NCI-H2029 treated with DMSO at 0.1 percent for 48 hours (cell line): ENCODE measurements around the gene KDM4C.
A peak's percentile ranks its signal among the peaks of the same experiment; 100 is the strongest.
"Not testable (repeated sequence)": the region's sequence is repeated elsewhere in the genome, so short reads cannot be mapped to it uniquely, and the experiment has no call there.

Experiments
- DNase-seq: peaks from one replicate; lab custom pipeline; 2025; lab: John Stamatoyannopoulos, UW

Gene KDM4C

DNA sequence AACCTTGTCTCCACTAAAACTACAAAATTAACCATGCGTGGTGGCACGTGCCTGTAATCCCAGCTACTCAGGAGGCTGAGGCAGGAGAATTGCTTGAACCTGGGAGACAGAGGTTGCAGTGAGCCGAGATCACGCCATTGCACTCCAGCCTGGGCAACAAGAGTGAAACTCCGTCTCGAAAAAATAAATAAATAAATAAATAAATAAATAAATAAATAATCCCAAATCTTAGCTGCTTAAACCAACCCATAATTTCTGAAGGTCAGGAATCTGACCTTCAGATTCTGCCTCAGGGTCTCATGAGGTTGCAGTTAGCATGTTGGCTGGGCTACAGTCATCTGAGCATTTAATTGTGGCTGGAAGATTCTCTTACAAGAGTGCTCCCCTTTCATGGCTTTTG lies 48.5 kb downstream of the KDM4C start:
- DNase-seq: not testable (repeated sequence)

DNA sequence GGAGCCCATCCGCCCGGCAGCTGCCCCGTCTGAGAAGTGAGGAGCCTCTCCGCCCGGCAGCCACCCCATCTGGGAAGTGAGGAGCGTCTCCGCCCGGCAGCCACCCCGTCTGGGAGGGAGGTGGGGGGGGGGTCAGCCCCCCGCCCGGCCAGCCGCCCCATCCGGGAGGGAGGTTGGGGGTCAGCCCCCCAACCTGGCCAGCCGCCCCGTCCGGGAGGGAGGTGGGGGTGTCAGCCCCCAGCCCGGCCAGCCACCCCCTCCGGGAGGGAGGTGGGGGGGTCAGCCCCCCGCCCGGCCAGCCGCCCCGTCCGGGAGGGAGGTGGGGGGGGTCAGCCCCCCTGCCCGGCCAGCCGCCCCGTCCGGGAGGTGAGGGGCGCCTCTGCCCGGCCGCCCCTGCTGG lies 49.9 kb downstream of the KDM4C start:
- not testable (repeated sequence) for DNase-seq

DNA sequence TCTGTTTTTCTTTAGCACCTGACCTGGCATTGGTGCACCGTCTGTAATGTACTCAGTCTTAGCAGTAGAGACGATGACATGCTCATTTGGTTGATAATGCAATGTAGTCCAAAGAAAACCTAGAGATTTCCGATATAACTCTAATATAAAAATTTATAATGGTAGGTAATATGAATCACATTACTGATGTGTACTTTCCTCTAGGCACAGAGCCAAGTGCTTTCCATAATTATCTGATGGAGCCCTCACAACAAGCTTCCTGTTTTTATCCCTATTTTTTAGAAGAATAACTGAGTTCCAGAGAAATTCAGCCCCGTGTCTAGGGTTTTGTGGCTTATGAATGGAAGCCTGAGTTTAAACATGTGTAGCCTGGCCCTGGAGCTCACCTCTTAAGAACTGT lies 53.7 kb downstream of the KDM4C start:
- DNase-seq: no peak

DNA sequence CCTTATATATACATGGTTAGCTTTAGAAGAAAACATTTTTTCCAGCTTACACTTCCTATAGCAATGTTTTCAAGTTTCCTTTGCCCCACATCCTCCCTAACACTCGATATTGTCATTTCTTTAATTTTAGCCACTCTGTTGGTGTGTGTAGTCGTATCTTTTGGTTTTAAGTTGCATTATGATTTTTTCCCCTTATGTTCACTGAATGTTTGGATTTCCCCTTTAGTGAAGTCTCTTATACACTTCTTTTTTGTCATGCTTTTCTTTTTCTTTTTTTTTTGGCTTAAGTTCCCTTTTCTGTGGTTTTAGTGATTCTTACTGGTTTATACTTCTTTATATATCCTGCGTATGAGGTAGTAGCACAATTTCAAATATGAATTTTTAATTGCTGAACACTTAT lies 58.8 kb downstream of the KDM4C start:
- DNase-seq: no peak

DNA sequence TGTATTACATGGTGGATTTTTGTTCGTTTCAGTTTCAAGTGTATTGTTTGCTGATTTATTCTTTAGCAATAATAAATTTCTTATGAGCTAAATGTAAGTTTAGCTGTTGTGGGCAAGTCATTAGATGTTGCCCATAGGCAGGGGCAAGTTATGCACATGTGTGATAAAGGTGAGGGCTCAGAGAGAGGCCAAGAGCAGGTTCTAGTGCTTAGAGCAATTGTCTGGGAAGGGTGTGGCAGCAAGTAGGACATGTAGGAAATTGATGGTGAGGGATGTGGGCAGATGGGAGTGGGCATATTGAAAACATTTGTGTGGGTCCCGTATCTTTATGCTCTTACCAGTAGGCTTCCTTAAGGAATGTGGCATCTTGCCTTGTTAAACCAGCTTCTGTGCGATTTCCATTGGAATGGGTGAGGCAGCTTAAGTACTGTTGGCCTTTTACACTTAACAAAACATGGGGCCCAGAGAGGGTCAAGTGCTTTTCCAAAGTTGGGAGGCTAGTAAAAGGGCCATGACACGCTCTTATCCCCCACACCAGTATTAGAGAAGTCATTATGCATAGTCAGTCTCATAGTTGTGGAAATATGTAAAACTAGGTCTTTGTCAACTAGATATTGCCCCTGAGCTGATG lies 60.6 kb downstream of the KDM4C start:
- DNase-seq: no peak

DNA sequence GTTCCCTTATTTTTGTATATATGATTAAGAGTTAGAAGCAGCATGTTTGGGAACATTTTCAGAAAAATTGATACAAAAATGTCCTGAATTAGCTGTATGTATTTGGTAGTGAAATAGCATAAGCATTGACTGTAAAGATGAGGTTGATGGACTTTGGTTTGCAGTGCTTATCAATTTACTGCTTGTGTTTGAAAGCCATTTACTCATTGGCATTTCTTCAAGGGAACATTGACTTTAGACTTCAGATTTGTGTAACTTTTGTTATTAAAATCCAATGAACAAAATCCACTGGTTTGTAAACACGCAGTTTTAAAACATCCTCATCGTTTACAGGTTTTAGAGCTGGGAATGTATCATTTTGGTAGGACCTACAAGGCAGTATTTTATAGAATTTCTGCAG lies 61.3 kb downstream of the KDM4C start:
- no peak for DNase-seq

DNA sequence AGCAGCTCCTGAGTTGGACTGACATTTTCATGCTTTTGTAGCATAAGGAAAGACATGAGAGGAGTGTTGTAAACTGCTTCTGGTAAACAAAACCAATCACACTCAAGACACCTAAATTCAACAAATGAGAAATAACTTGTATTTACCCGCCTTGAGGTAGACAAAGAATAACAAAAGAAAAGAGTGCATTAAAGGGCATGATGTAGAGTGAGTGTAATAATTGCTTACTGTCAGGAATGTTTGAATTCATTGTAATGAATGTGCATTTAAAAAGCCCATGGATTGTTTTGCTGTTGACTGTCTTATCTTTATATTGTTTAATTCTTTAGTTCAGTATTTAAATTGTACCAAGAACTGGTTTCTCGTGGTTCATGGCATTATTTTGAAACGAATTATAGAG lies 61.8 kb downstream of the KDM4C start:
- no peak for DNase-seq

DNA sequence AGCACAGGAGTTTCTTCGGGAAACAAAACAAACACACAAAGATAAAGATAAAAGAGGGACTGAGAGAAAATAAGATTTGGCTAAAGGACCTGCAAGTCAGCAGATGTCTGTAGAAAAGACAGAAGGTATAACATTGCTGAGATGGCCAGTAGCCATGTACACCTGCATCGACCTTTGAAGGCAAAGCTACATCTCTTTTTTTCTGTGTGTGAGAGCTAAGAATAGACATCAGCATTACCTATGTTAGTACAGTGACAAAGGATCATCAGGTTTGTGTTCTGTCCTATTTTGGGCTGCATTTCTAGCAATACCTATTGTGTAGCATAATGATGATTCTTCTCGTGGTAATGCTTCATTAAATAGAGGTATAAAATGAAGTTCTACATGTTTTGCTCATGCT lies 64.9 kb downstream of the KDM4C start:
- no peak for DNase-seq

DNA sequence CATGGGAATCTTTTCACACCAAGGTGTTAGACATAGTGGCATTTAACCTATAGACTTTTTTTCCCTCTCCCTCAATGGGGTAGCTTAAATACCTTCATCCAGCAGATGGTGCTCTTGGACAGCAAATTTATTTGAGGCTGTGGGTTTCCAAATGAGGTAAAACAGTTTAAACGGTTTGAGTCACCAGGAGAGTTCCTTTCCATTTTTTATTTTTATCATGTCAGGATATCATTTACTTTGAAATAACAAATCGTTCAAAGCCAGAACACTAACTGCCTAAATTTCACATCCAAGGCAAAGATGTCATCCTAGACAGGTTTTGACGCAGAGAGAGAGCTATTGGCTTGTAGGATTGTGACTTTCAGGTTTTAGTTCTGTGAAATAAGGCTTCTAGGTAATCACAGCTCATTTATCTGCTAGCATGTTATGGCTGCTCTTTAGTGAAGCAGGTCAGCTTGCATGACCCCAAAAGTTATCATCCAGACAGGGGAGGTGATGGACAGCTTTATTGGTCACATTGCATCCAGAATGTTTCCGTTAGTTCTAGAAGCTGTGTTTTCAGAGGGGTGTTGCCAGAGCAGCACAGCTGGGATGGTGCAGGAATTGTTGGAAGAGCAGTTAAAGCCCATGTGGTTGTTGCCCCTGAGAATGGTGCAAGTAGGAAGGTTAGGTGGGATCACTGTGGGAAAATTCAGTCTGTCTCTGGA lies 69.8 kb downstream of the KDM4C start:
- DNase-seq: peak; percentile 0

DNA sequence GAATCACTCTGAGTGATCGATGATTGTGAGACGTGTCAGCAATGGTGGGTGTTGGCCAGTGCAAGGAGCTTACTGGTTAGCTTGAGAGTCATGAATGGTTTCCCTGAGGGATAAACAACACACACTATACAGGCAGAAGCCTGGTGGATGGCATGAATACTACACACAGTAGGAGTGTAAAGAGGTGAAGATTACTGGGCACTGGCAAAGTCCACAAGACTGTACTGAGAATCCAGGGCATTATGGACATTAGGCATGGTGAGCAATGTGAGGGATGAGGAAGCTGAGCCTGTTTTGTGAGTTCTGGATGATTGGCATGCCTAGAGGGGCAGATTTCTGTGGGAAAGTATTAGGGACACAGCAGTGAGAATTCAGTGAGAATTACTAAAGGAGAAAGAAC lies 71.3 kb downstream of the KDM4C start:
- no peak for DNase-seq

DNA sequence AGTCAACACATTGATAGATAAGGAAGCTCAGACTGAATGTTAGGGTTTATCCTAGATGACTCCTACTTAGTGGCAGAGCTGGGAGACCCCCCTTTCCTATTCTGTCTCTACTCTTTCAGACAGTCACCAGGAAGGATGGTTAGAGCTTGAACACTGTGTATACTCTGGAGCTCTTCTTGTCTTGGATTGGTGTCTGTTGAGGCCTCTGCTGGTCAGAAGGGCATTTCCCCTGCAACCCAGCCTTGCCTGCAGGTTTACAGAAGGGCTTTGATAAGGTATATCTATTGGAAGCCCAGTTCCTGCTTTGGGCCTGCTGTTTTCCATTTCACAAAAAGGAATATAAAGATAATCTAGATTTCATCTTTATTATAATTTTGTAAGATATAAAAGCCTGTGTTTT lies 71.8 kb downstream of the KDM4C start:
- no peak for DNase-seq

DNA sequence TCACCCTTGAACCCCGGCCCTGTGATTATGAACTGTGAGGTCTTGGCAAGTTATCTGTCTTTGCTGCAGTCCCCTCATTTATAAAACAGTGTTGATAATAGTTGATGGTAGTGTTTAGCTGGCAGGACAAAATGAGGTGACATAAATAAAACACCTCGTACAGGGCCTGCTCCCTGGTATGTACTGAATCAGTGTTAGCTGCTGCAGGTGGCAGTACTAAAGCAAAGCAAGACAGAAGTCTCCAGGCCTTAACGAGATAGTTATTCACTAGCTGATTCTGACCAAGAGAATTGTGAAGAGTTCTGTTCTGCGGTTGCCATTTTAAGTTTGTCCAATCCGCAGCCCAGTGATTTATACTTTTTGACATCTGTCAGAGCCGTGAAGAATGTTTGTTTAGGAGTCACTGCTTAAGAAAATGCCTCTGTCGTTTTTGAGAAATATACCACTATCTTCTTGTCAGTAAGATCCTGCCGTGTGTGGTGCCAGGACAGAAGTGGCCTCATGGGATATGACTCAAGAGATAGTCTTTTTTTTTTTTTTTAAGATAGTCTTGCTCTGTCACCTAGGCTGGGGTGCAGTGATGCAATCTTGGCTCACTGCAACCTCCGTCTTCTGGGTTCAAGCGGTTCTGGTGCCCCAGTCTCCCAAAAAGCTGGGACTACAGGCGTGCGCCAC lies 75.9 kb downstream of the KDM4C start:
- no peak for DNase-seq

DNA sequence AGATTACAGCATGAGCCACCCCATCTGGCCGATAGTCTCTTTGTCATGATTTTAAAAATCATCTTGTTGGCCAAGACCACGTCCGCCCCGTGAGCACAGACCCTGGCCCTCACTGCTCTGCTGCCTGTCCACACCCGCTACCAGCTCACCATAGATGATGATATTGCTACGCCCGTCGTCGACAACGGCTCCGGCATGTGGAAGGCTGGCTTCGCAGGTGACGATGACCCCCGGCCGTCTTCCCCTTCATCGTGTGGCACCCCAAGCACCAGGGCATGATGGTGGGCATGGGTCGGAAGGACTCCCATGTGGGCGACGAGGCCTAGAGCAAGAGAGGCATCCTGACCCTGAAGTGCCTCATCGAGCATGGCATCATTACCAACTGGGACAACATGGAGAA lies 76.5 kb downstream of the KDM4C start:
- no peak for DNase-seq

DNA sequence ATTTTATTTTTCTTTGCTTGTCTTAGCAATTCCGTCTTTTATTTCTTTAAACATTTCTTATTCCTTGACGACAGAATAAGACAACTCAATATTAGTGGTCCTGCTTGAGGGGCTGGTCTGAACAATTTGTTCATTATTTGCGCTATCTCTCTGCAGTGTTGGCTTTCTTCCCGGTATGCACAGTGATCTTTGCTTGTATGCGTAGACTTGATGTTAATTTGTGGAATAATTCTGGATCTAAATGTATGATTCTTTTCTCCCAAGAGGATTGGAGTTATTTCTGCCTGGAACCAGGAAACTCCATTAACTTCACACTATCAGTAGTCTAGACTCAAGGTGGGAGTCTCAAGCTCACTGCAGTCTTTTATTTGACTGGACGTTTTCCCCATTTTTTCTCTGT lies 80.4 kb downstream of the KDM4C start:
- no peak for DNase-seq

DNA sequence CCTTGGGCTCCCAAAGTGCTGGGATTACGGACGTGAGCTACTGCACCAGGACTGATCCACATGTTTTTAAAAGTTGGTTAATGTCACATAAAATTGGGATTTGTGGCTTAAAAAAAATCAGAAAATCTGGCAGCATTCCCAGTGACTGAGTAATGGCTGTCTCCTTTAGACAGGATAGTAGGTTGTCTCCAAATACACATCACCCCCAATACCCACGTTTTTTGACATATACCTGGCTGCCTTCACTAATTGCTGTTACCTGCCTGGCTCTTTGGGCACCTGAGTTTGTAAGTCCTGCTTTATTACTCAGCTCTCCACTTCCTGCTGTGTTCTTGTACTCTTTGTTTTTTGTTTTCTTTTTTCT lies 84.8 kb downstream of the KDM4C start:
- DNase-seq: no peak

DNA sequence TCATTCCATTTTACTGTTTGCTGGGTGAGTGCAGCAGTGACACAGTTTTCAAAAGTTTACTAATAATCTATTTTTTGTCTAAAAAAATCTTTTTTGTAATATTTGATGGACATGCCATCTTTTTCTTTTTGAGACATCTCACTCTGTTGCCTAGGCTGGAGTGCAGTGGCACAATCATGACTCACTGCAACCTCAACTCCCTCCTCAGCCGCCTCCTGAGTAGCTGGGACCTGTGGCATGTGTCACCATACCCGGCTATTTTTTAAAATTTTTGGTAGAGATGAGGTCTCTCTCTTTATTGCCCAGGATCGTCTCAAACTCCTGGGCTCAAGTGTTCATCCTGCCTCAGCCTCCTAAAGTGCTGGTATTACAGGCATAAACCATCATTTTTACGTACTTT lies 86.0 kb downstream of the KDM4C start:
- no peak for DNase-seq

DNA sequence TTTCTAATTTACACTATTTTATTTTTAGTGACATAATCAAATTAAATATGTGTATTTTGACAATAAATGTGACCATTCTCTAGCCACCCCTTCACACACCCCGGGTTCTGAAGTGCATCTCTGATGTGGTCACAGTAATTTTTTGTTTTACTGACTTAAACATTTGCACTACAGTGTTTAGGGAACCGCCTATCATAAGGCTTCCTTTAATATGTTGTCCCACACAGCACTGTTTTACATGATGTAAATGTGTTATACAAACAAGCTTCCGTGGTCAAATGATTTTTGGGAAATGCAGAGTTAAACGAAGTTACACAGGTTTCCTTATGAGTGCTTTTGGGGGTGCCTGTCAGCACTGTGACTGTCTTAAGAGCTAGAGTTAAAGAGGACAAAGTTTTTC lies 86.5 kb downstream of the KDM4C start:
- DNase-seq: no peak

DNA sequence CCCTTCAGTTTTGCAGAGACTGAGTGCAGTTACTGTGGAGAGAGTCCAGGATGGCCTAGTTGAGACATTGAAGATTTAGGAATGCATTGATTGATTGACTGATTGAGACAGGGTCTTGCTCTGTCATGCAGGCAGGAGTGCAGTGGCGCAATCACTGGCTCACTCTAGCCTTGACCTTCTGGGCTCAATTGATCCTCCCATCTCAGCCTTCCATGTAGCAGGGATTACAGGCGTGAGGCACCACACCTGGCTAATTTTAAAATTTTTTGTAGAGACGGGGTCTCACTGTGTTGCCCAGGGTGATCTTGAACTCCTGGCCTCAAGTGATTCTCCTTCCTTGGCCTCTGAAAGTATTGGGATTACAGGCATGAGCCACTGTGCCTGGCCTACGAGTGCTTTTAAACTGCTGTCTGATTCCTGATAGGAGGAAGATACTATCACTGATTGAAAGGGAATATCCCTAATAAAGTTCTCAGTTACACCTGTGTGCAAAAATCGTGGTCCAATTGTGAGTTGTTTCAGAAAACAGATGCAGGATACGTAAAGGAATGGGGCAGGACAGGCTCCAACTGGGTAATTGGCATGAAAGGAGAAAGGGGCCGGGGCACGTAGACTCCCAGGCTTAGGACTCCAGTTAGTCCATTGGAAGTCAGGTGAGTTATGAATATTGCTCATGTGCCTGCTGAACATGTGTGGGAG lies 87.5 kb downstream of the KDM4C start:
- DNase-seq: no peak

DNA sequence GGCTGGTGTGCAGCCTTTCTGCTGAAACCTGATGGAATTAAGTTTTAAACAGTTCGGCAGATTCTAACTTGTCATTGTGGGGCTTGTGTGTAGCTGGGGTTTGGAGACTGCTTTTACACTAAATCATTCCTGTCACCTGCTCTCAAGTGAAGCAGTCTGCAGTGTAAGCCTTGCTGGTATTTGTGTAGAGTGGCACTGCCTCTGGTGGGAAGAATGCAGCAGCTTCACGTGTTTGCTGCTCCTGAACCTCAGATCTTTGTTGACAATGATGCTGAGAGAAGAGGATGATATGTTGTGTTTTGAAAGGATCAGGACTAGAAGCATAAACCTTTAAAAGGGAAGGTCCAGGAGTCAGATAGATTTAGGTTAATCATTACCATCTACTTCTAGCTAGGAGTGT lies 88.1 kb downstream of the KDM4C start:
- DNase-seq: no peak

DNA sequence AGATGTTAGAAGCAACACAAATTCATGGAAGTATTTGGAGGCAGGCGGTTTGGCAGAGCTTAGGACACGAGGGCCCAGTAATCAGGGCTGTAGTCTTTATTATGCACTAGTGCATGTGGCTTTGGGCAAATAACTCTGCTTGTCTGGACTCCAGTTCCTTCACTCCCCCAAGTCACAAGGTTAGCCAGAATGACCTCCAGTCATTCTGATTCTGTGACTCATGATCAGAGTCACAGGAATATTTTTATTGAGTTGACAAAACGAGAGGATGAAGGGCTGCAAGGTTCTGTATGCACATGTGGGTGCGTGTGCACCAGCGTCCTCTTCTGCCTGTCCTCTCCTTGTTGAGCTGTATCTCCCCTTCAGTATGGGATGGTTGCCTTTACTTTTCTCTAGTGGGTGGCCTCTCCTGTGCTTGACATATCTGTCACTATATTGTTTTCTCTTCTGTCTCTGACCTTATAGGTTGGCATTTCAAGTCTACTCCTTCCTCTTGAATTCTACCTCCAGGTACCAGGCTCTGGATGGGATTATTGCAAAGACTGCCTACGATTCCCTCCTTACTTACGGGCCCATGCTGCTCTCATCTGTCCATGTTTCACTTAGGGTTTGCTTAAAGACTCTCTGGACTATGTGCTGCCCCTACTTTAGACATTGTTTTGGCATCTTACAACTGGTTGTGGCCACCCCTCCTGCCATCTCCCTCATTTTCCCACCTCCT lies 94.6 kb downstream of the KDM4C start:
- DNase-seq: no peak

DNA sequence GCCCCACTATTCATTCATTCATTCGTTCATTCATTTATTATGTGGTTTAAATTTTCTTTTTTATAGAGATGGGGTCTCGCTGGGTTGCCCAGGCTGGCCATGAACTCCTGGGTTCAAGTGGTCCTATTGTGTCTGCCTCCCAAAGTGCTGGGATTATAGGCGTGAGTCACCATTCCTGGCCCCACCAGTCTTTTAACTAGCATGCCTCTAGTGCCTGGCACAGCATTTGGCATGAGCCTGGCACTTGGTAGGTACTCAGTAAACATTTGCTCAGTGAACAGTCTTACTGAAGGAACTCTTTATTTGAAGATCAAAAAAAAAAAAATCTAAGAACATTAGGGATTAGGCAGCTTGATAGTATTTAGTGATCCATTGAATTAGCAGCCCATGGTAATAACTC lies 98.1 kb downstream of the KDM4C start:
- DNase-seq: no peak

DNA sequence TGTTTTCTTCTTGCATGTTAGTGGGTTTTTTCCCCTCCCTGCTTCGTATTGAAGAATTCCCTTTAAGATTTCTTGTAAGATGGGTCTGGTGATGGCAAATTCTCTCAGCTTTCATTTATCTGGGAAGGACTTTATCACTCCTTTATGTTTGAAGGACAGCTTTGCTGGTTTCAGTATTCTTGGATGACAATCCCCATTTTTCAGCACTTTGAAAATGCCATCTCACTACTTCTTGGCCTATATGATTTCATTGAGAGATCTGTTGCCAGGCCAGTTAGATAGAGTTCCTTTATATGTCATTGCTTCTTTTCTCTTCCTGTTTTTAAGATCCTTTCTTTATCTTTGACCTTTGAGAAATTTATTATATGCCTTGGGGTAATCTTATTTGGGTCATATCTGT lies 106.3 kb downstream of the KDM4C start:
- no peak for DNase-seq
